ENCODE results near the gene NUP88.

NUP88 gene

GRCh38 chr17:5352681-5353289 lies 66.7 kb downstream of the NUP88 start:
- H3K4me3 ChIP-seq (ENCODE audit: low read depth, low read length) = no peak overlapping the region
- TF ChIP-seq CTCF (IDR thresholded peaks at IDR 0.05; ENCODE audit: low read depth, low read length, missing control alignments) = no peak
- DNase-seq (ENCODE audit: low read depth) = no peak
- in situ Hi-C loops (cut with HindIII; ENCODE audit: low sequenced_read_pairs) = no loop called here

- DNase-seq (ENCODE audit: low read depth) = no peak
- no peak for TF ChIP-seq CTCF (IDR thresholded peaks at IDR 0.05; ENCODE audit: low read depth, low read length, missing control alignments)
- in situ Hi-C loops (cut with HindIII; ENCODE audit: low sequenced_read_pairs) = no loop called here
- H3K4me3 ChIP-seq (ENCODE audit: low read depth, low read length) = no peak overlapping the region
Observed at GRCh38 chr17:5344914-5345313, 74.5 kb downstream of the NUP88 start.

Measured in astrocyte of the cerebellum (primary cell).